Measurements from ENCODE around the gene SPATS2.

The SPATS2 gene

DNA sequence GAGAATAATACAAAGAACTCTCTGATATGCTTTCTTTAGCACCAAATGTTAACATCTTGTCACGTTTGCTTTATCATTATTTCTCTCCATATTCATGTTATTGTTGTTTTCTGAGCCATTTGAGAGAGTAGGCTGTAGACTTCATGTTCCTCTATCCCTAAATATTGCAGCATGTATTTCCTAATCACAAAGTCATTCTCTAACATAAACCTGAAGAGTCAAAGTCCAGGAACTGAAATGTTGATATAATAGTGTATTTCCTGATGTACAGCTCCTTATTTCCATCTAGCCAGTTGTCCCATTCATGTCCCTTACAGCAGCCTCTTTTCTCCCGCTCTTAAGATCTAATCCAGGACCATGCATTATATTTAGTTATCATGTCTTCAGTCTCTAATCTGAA, 72.8 kb downstream of the SPATS2 start:
- in situ Hi-C loops (cut with HindIII; ENCODE audit: low sequenced_read_pairs), result no loop called here
- no peak for DNase-seq (ENCODE audit: low read depth, low spot score)
- H3K4me3 ChIP-seq (ENCODE audit: low read depth, low read length), result no peak overlapping the region
- TF ChIP-seq CTCF (IDR thresholded peaks at IDR 0.05; ENCODE audit: low read depth, low read length), result no peak

DNA sequence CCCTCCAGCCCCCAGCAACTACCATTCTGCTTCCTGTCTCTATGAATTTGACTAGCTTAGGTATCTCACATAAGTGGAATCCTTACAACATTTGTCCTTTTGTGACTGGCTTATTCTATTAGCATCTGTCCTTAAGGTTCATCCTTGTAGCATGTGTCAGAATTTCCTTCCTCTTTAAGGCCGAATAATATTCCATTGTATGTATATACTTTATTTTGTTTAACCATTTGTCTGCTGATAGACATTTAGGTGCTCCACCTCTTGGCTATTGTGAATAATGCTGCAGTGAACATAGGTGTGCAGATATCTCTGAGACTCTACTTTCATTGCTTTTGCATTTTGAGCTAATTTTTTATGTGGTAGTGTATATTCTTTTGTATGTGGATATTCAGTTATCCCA, 75.7 kb downstream of the SPATS2 start:
- no peak for TF ChIP-seq CTCF (IDR thresholded peaks at IDR 0.05; ENCODE audit: low read depth, low read length)
- no peak for DNase-seq (ENCODE audit: low read depth, low spot score)
- H3K4me3 ChIP-seq (ENCODE audit: low read depth, low read length), result no peak overlapping the region
- in situ Hi-C loops (cut with HindIII; ENCODE audit: low sequenced_read_pairs), result no loop called here

DNA sequence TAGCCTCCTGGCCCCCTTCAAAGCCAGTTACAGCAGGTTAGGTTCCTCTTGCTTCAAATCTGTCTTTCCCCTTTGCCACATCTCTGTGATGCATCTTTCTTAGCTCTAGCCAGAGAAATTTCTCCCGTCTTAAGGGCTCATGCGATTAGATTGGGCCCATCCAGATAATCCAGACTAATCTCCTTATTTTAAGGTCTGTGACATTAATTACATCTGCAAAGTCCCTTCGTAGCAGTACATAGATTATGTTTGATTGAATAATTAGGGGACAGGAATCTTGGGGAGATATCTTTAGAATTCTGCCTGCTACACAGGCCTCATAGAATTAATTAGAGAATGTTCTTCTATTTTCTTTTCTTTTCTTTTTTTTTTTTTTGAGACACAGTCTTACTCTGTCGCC, 79.3 kb downstream of the SPATS2 start:
- DNase-seq (ENCODE audit: low read depth, low spot score), result no peak
- in situ Hi-C loops (cut with HindIII; ENCODE audit: low sequenced_read_pairs), result no loop called here
- TF ChIP-seq CTCF (IDR thresholded peaks at IDR 0.05; ENCODE audit: low read depth, low read length), result no peak
- no peak overlapping the region for H3K4me3 ChIP-seq (ENCODE audit: low read depth, low read length)

GRCh38 chr12:49448858-49449257, 81.6 kb downstream of the SPATS2 start:
- in situ Hi-C loops (cut with HindIII; ENCODE audit: low sequenced_read_pairs), result no loop called here

GRCh38 chr12:49451468-49452259, 84.4 kb downstream of the SPATS2 start:
- H3K4me3 ChIP-seq (ENCODE audit: low read depth, low read length), result no peak overlapping the region
- TF ChIP-seq CTCF (IDR thresholded peaks at IDR 0.05; ENCODE audit: low read depth, low read length), result no peak
- no peak for DNase-seq (ENCODE audit: low read depth, low spot score)
- in situ Hi-C loops (cut with HindIII; ENCODE audit: low sequenced_read_pairs), result no loop called here

More at GRCh38 chr12:49448858-49449257, 81.6 kb downstream of the SPATS2 start:
- no peak for DNase-seq (ENCODE audit: low read depth, low spot score)
- no peak for TF ChIP-seq CTCF (IDR thresholded peaks at IDR 0.05; ENCODE audit: low read depth, low read length)
- H3K4me3 ChIP-seq (ENCODE audit: low read depth, low read length), result no peak overlapping the region

DNA sequence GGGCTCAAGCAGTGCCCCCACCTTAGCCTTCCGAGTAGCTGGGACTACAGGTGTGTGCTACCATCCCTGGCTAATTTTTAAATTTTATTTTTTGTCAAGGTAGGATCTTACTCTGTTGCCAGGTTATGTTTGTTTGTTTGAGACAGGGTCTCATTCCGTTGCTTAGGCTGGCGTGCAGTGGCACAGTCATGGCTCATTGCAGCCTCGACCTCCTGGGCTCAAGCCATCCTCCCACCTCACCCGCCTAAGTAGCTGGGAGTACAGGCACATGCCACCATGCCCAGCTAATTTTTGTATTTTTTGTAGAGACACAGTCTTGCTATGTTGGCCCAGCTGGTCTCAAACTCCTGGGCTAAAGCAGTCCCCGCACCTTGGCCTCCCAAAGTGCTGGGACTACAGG, 88.2 kb downstream of the SPATS2 start:
- in situ Hi-C loops (cut with HindIII; ENCODE audit: low sequenced_read_pairs), result no loop called here
- H3K4me3 ChIP-seq (ENCODE audit: low read depth, low read length), result no peak overlapping the region
- no peak for TF ChIP-seq CTCF (IDR thresholded peaks at IDR 0.05; ENCODE audit: low read depth, low read length)
- DNase-seq (ENCODE audit: low read depth, low spot score), result no peak

Measured in astrocyte of the spinal cord (primary cell).